Activated CD4-positive, alpha-beta T cell treated with anti-CD3 and anti-CD28 coated beads, Interleukin-2, amount 50 U/mL, for 1 hour (primary cell): ENCODE results near the gene KIAA1755.

Experiments used
- DNase-seq: peaks from one replicate; pipeline ENCODE4 v3.0.0-alpha.2; 2020

The KIAA1755 gene

DNA sequence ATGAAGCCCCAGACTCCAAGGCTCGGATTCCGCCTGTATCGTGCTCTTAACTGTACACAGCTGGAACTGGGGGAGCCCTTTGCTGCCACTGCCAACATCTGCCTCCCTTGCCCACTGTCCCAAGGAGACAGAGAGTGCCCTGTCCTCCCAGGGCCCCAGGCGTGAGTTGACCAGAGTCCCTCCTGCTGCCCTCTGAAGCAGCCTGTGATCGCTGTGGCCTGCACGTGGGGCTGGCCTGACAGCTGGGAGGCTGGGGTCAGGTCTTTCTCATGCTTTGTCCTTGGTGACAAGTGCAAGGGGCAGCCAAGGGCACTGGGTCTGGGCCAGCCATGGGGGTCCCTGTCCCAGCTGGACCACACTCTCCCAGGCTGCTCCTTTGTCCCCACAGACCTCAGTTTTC, 44.3 kb downstream of the KIAA1755 start:
- no peak for DNase-seq

DNA sequence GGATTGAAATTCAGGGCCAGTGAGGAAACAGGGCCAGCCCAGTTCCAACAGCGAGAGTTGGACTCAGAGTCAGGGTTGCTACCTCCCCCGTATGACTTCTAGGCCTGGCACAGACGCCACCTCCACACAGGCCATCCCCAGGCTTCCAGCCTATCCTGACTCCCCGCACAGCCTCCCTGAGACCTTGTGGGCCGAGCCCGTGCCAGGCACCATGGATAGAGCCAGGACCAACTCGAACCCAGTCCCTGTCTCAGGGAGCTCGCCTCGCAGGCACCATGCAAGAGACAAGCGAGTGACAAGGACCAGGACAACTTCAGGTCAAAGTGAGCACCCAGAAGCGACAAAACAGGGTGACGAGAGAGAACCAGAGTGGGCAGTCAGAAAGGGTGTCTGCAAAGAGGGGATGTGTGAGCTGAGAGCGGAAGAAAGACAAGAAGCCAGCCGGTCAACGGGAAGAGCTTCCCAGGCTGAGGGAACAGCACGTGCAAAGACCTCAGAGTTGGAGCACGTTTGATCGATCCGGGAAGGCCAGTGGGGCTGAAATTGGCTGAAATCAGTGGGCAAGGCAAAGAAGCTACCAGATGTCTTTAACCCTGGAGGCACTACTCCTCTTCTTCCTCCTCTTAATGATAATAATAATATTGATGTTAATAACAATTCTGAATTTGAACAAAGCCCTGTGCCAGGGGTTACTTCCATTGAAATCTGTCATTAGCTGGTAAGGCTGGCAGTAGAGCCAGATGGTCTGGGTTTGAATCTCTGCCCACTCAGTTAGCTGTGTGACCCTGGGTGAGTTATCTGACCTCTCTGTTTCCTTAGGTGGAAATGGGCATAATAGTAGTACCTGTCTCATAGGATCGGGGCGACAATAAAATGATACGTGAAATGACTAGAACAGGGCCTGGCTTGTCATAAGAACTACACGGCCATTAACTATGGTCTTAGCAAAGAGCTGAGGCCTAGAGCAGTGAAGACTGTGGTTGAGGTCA, 45.0 kb downstream of the KIAA1755 start:
- no peak for DNase-seq

DNA sequence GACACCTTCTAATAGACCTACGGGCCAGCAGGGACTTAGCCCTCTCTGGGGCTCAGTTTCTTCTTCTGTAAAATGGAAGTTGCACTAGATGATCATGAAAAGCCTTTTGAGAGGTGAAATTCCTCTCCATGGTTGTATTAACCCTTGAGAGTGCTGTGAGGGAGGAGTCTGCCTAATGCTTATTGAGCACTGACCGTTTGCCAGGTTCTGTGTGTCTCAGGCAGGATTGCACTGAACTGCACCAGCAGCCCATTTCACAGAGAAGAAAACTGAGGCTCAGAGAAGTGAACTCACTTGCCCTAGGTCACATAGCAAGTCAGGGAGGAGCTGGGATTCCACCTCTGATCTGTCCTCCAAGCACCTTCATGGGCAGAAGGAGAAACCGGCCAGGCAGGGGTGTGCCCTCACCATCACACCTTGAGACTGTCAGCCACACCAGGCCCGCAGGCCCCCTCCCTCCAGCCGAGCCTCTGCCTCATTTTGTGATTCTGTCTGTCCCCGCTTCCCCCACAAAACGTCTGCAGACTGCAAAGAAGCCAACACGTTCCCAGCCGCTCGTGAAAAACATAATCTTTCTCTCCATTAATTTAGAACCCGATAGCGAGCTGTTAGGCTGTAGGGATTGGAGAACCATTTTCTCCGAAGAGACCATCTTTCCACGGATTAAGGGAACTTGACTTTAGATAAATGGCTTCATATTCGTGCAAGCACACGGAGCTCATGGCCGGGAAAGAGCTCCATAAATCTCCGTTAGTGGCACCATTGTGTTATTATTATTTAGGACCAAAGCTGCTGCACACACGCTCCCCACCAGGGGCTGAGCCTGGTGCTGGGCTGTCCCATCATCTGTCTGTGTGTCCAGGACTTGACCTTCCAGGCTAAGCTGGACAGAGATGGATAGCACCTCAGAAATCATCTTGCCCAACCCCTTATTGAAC, 46.0 kb downstream of the KIAA1755 start:
- no peak for DNase-seq

DNA sequence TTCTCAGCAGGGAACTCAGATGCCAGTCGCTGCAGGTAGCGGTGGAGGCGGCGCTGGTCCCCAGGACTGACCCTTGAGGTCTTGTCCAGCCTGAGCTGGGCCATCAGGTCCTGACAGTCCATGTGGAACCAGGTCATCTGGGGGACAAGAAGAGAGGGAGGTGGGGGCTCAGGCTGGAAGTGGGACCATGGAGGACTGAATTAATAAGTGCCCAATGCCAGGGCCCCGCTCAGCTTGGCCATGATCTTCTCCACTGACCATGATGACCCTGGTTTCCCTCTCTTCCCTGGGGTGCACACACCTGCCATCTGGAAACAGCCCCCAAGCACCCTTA, 47.0 kb downstream of the KIAA1755 start:
- no peak for DNase-seq

DNA sequence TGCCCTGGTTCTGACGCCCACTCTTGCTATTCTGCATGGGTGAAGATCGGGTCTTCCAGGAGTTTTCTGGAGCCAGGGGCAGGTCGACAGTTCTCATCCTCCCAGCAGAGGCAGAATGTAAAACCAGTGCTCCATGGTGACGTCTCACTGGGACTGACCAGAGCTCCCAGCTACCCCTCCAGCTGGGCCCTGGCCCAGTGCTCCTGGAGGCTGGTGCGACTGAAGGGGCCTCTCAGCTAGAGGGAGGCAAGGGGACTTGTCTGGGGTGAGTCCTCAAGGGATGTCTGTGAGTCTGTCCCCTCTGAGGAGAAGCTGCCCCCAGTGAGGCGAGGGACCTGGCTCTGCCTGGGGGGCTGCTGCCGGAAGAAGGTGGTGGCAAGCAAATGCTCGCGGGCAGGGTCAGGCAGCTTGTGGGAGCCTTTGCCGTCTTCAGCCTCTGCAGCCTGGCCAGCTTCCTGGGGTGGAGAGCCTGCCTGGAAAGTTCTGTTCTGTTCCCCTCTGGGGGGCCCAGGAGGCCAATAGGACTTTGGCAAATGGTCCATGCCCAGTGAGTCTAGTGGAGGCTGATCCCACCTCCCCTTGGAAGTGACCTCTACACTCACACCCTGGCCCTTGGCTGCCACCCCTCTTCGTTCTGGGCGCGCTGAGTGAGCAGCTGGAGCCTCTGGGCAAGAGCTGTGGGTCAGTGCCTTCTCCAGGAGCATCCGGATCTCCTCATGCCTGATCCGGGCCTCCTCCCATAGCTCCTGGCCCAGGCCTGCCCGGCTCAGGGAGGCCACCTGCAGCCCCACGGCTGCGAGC, 47.5 kb downstream of the KIAA1755 start:
- DNase-seq = no peak

DNA sequence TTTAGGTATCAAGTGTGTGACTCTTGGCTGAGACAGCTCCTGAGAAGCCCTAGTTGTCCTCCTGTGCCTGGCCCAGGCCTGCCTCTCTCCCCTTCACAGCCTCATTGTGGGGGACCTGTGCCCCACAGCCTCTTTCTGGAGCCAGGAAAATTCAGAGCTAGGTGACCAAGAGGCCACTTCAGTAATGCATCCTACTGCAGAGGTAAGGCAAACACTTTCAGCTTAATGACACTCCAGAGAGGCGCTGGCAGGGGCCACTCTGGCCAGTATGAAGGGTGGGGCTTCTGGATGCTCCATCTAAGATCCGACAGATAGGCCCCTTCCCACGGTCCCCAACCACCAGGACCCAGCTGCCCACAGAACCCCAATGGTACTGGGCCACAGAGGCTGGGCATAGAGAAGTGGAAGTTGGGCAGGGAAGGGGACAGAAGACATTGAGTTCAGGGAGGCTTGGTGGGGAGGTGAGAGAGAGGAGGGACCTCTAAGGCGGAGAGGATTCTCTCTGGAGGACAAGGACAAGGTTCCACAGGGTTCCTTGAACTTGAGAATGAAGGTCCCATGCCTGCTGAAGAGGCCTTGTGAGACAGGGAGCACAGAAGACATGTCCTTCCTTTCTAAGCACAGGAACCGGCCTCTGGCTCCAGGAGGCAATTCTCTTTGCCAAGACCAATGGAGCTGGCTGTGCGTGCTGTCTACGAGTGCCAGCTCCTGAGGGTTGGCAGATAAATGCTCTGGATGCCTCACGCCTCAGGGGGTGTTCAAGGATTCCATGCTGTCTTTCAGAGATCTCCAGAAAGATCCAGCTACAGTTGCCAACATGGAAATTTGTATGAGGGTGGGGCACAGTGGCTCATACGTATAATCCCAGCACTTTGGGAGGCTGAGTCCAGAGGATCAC, 49.1 kb downstream of the KIAA1755 start:
- DNase-seq = no peak

DNA sequence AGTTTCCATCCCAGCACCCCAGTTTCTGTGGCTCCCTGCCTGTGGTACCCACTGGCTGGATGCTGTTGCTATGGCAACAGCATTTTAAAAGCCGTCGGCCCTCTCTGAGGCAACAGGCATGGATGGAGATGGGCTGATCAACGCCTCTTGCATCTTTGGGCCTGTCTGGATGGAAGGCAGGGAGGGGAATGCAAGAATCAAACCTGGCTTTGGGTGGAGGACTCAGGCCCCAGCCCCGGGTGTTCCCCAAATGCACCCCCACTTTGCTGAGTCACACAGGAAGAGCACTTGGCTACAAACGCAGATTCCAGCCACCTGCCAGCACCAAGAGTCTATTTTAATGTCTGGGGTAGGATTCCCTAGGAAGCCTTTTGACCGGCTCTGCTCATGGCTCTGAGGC, 49.8 kb downstream of the KIAA1755 start:
- no peak for DNase-seq

DNA sequence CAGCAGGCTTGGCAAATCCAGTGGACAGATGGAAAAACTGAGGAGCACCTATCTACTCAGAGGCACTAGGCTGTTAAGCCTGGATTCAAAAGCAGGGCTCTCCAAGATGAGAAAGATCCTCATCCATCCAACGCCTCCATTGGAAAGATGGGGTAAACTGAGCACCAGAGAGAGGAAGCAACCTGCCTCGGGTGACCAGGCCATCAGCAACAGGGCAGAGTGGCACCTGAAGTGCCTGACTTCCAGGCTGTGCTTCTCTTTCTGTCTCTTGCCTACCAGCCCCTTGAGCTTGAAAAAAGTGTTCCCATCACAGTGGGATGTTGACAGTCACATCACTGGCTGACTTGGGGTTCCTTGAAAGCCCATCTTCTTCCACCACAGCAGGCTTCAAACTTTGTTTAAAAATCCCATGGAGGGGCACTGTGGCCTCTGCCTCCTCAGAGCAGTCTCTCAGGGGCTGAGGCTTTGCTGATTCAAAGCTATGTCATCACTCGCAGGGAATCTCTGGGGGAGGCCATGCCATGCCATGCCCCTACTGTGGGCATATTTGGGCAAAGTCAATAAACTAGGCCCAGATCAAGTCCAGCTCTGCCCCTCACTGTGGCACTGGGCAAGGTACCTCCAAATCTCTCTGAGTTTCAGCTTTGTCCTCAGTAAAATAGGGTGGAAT, 50.7 kb downstream of the KIAA1755 start:
- DNase-seq = no peak

DNA sequence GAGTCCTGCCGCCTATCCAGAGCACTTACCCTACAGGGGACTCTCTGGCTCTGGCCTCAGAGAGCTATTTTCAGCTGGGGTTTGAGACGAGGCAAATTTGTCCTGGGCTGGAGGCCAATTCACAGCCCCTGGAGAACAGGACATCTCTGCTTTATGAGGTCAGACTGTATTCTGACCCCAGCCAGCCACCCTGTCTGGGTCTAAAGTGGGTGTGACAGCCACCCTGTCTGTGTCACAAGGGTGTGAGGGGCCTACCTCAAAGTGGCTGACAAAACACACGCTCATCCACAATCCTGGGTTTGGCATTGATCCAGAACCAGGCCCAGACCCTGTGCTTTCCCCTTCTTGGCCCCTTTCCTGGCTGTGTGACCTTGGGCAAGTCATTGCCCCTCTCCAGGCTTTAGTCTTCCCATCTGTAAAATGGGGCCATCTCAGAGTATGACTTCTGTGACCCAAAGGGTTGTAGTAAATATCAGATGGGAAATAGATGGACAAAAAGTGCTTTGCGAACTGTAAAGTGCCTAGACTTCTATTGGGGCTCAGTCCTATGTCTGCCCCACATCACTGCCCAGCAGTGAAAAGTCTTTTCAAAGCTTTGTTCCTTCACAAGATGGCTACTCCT, 51.4 kb downstream of the KIAA1755 start:
- no peak for DNase-seq

DNA sequence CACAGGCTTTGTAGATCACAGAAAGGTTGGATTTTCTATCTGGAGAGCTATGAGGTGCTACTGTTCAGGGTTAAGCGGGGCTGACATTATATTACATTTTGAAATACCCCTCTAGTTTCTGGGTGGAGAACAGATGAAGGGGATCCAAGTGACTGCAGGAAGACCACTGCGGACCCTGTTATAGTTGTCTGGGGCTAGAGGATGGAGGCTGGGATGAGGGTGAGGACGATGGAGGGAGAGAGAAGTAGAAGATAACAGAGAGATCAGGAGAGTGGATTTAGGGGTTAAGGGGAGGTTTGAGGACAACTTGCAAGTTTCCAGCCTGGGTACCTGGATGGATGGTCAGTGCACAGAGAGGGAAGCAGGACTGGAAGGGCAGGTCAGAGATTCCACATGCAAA, 52.0 kb downstream of the KIAA1755 start:
- no peak for DNase-seq

DNA sequence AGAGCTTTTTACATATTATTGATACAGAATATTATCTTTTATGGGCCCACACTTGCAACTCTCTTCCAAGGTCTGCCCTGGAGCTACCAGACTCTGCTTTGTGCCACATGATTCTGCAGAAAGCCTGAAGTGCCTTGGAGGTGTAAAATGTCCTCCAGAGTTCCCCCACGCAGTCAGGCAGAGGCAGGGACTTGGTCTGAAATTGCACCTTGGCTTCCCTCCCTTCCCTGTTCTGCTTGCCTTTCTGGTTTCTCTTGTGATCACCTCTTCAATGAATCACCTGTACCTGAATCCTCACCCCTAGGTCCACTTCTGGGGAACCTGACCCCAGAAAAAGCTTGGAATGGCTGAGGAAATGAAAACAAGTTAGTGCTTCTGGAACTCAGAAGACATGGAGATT, 52.4 kb downstream of the KIAA1755 start:
- no peak for DNase-seq

DNA sequence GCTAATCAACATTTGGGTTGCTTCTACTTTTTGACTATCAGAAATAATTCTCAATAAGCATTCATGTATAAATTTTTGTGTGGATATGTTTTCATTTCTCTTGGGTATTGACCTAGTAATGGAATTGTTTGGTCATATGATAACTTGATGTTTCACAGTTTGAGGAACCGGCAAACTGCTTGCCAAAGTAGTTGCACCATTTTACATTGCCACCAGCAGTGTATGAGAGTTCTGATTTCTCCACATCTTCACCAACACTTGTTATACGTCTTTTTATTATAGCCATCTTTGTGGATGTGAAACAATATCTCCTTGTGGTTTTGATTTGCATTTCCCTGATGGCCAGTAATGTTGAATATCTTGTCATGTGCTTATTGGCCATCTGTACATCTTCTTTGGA, 52.9 kb downstream of the KIAA1755 start:
- no peak for DNase-seq

DNA sequence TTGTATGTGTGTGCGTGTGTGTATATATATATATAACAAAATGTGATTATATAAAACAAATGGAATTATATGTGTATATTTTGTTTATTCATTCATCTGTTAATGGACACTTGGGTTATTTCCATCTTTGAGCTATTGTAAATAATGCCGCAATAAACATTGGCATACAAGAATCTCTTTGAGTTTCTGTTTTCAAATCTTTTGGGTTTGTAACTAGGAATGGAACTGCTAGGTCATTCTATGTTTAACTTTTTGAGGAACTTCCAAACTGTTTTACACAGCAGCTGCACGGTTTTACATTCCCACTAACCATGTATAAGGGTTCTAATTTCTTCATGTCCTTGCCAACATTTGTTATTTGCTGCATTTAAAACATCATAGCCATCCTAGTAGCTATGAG, 55.5 kb downstream of the KIAA1755 start:
- no peak for DNase-seq

DNA sequence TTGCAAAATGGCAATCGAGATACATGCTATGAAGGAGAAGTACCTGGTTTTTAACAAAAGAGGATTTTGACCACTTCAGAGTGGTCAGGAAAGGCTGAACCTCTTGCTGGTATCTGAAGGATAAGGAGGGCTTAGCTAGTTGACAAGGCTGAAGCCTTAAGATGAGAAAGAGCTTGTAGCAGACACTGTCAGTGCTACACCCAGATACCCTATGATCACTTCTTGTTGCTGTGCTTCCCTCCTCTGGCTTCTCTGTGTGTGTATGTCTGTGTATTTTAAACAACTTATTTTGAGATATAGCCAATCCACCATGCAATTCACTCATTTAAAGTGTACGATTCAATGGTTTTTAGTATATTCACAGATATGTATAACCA, 56.6 kb downstream of the KIAA1755 start:
- no peak for DNase-seq

DNA sequence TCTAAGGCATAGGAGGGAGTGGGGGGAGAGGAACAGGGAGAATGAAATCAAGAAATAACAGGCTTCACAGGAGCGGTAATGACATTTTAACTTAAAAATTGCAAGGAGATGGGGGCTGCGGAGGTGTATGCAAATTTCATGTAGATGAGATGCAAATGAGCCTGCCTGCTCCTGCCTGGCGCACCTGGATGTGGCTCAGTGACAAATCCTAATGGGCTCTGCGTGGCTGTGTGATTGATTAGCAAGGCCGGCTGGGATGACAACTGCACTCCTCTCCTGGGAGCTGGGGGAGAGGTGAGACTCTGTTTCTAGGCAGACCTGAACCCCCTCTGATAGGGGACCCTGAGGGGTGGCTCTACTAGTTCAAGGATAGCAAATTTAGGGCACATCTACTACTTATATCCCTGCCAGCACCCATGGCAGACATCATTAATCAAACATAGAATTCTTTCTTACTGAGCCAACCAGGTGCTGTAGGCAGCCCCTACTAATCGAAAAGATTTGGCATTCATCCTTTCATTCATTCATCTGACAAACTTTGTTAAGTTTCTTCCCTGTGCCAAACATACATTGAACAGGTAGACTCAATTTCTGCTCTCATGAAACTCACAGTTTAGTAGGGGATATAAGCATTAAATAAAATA, 57.1 kb downstream of the KIAA1755 start:
- no peak for DNase-seq

DNA sequence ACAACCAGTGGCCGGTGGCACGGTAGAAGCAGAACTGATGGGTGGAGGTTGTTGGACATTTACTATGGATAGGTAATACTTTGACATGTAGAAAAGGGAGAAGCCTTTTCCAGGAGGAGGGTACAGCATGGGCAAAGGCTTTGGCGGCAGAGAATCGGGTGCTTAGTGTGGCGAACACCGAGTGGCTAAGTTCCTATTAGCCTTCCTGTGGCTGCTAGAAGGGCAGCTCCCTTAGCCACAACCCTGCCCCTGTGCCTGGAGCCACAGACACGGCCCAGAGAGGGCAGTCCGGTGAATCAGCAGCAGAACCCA, 57.6 kb downstream of the KIAA1755 start:
- DNase-seq = no peak

DNA sequence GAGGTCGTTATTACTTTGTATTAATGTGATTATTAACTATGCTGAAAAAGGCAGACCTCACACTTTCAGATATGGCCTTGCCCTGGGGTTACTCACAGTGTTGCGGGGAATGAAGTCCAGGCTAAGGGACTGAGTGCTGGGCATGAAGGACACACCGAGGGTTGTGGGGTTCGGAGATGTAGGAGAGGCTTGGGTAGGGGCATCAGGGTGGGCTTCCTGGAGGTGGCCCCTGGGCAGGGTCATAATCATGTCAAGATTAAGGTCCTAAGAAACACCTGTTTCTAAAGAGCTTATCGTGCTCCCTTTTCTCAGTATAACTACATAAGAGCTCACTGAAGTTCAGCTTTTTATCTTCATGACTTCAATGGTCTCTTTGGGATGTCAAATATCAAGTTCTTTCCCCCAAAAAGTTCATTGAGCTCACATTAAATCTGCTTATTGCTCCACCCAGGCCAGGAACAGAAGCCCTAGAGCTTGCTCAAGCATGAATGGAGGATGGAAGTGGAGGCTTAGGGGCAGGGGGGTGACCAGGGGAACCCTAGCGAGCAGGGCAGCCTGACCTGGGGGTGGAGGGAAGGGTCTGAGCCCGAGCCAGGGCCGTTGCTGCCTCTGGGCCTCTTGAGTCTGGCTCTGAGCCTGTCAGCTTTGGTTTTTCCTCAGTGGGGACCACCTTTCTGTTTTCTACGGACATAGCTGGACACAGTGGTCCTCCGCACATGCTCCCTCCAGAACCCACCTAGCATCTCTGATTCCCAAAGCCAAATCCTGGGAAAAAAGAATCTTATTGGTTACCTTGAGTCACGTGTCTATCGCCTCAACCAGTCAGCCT, 58.2 kb downstream of the KIAA1755 start:
- no peak for DNase-seq

DNA sequence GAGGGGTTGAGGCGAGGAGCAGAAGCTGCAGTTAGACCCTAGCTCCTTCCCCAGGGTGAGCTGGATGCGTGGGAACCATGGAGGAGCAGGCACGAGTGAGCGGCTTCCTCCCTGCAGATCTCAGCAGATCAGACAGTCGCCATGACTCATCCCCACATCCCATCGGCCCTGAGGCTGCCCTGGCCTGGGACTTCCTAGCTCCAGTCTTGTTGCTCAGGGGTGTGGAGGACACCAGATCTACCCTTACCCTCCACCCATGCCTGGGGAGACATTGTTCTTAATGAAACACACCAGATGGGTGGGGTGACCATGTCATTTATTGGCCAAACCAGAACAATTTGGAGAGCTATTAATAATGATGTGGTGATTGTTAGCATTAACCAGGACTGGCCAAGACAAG, 59.2 kb downstream of the KIAA1755 start:
- no peak for DNase-seq

DNA sequence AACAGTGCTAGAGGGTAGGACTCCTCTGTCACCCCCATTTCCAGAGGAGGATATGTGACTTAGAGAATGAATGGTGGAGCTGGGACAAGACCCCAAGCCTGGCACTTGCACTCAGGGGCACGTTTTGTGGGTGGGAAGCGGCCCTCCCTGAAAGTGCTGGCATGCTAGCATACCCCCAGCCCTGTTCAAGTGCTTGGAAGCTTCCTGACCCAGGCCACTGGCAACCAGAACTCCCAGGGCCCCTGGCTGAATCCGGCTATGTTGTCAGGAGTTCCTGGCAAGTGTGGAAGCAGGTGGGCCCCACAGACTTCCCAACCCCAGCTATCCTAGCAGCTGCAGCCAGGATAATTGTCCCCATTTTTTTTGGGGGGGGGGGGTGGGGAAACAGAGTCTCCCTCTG, 59.9 kb downstream of the KIAA1755 start:
- no peak for DNase-seq
